GM19455 (cell line): ENCODE measurements around the gene STUM.
"Not testable (repeated sequence)": the region's sequence is repeated elsewhere in the genome, so short reads cannot be mapped to it uniquely, and the experiment has no call there.

Experiments used
- ATAC-seq: cut with Tn5 transposase; IDR thresholded peaks from one replicate; pipeline ENCODE4 v1.9.1; 2021; ENCODE audit not compliant: unreplicated experiment

The STUM gene

DNA sequence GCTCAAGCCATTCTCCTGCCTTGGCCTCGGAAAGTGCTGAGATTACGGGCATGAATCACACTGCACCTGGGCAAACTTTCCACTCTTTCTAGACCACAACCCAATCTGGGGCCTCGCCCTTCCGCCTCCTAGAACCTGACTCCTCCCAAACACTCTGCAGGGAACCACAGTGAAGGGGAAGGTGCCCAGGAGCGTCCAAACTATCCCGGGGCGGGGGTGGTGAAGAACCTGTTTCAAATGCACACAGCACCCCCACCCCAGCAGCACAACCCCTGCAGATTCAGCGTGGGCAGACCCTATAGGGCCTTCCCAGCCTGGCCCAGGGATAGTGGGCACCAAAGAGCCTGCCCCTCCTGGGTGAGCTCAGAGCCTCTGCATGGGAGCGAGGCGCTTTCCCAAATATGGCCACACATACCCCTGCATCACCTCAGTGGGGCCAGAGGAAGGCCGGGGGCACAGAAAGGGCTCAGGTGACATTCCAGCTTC is 86.9 kb downstream of the STUM start:
- ATAC-seq, result no peak

- no peak for ATAC-seq
Measured at GRCh38 chr1:226636847-226637096, 88.2 kb downstream of the STUM start.

GRCh38 chr1:226637147-226637935 is 88.8 kb downstream of the STUM start:
- no peak for ATAC-seq

DNA sequence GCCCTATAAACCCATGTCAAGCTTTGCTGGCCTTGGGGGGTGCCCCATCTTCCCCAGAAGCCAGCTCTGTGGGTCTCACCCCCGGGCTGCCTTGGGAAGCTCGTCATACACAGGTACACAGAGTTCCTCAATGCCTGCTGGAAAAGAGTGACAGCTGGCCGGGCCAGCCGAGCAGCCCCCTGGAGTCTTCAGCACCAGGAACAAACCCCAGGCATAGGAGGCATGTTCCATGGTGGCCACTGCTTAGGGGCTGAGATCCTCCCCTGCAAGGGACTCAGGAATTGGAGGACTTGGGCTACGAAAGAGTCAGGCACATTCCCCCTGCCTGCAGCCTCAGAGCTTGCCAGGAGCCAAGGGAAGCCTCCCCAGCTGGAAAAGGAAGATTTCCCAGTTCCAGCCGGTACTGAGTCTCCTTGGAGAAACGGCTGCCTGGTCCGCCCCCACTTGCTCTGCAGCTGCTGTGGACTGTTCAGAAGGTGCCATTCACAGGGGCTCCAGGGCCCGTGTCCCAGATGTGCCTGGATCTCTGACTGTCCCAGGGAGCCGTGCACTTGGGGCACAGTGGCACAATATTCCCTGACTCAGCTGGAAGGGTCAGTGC is 89.5 kb downstream of the STUM start:
- no peak for ATAC-seq

DNA sequence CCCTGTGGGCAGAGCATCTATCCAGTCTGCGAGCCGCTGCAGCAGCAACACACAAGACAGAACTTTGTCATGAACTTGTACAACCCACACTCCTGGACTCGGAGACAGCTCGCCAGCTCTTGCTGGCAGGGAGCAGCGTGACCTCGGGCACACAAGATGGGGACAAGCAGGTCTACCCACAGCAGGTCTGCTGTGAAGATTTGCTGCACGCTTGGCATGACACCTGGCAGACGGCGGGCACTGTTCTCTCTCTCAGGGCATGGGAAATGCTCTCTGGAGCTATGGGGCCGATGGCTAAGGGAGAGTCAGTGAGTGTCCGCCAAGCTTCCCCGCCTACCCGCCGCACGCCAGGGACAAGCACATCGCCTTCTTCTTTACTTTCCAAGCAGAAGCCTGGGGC is 90.0 kb downstream of the STUM start:
- ATAC-seq, result no peak

GRCh38 chr1:226639206-226639605 is 90.6 kb downstream of the STUM start:
- ATAC-seq, result not testable (repeated sequence)

DNA sequence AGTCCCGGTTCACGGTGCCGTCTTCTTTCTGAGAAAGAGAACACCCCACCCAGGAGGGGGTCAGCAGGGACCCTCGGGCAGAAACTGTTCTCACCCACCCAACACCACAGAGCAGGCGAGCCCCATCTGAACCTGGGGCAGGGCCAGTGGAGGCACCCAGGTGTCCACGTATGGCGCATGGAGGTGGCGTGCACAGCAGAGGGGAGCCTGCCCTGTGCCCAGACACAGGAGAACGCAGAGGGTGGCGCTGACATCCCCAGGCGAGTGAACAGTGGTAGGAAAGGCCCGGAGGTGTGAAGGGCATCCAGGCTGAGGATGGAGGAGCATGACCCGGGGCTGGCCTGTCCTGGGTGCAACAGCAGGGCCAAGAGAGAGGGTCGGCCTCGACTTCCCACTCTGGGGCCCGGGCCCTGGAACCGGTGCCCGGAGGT is 91.1 kb downstream of the STUM start:
- no peak for ATAC-seq

DNA sequence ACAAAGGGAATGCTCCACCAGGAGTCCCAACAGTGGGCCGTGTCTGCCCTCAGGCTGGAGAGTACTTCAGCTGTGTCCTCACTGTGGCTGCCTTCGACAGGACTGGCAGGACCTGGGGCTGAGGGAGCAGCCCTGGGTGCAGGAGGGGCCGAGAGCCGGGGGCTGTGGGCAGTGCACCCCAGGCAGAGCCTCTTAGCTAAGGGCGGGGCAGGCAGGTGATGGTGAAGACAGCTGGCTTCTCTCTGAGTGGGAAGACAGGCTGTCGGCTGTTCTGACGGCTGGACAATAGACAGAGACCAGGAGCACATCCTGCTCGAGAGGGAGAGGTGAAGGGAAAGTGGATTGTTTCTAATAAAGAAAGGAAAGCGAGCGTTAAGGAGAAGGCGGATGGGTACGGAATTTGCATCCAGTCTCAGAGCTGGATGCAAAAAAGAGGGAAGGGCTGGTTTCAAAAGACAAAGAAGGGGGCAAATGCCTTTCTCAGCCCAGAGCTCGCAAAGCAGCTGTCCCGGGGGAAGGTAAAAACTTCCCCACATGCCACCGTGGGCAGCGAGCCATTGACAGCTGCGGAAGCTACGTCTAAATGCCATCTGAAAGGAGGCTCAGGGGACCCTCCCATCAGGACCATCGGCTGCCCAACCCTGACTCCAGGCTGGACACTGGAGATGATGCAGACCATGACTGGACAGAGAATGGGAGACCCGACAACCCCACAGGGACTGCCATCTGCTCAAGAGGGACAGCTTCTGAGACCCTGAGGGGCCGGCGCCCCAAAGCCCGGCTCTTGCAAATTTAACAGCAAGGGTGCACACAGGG is 92.0 kb downstream of the STUM start:
- ATAC-seq, result no peak

GRCh38 chr1:226641671-226642231 is 93.2 kb downstream of the STUM start:
- ATAC-seq, result no peak

DNA sequence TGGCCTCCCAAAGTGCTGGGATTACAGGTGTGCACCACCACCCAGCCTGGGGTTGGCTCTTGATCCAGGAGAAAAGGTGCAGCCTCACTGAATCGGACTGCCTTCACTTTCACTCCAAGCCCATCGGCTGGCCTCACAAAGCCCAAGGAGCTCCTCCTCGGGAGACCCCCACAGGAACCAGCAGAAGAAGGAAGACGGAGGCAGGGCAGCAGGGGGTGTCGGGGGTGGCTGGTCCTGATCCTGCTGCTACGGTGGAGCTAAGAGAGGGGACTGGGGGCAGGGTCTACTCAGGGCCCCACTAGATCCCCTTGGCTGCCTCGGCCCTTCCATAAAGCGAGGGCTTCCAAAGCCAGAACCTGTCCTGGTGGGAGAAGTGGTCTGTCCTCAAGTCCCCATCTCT is 93.9 kb downstream of the STUM start:
- ATAC-seq, result no peak

DNA sequence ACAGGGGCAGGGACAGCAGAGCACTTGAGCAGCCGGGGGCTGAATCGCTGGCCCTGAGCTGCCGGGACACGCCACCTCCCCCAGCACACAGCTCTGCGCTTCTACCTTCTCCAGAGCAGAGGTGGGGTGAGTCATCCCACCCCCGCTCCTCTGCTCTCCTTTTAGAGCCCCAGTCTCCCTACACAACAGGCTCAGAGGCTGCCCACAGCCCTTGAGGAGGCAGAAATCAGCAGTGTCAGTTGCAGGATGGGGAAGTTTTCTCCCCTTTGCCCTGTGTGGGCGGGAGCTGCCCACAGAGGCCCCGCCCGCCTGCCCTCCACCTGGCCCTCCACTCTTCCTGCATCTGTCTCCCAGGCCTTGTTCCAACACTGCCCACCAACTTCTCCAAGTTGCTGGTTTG is 94.6 kb downstream of the STUM start:
- ATAC-seq, result peak; percentile 54

DNA sequence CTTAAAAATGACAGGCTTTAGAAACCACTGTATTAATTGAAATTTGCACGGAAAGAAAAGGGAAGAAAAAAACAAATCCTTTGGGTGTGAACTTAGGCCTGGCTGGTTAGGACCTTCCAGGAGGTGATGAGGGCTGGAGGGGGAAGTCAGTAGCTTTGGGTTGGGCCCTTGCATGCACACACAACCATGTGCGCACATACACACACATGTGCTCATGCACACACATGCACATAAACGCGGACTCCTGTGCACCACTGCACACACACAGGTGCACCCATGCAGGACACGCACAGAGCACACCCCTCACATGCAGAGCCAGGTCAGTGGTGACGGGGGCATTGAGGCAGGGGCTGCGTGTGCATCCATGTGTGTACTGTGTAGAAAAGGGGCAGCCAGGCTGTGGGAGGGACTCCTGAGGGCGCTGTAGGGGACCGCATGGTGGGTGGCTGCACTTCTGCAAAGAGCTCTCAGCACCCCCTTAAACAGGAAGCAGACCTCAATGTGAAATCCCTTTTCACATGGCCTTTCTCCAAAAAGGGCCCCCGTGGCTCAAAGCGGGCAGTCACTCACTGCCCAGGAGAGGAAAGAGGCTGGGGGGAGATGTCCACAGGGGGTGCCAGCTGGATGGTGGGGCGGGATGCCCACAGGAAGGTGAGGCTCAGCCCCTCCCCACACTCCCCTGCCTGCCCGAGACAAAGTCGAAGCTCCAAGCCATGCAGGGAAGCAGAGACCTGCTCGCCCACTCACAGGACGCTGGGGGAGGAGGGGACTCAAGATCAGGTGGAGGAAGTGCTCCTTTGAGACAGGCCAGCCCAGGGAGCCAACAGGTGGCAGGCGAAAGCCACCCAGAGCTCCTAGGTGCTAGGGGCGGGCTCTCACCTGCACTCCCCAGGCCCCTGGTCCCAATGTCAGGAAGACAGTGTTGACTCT is 95.3 kb downstream of the STUM start:
- peak; percentile 58 for ATAC-seq

DNA sequence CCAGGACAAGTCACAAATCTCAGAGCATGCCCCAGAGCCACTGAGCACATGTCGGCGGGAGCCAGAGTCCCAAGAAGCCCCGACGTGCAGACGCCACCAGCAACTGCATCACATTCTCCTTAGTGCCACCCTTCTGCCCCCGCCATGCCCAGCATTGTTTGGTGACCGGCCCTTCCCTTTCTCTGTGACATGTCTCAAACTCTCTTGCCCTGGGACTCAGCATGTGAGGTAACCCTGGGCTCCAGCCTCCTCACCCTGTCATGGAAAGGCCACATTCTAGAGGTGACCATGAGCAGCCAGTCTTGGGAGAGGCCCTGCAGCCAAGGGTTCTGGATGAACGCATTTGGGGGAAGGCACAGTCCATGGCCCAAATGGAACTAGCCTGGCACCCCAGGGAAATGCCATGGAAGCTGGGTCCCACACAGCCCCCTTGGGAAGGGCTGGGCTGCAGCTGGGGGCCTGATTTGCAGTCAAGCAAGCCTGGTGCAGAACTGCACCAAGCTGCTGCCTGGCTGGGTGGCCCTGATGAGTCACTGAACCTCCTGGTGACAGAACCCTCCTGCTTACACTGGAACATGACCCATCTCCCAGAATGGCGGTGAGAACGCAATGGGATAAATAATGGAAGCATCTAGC is 96.1 kb downstream of the STUM start:
- ATAC-seq, result no peak

DNA sequence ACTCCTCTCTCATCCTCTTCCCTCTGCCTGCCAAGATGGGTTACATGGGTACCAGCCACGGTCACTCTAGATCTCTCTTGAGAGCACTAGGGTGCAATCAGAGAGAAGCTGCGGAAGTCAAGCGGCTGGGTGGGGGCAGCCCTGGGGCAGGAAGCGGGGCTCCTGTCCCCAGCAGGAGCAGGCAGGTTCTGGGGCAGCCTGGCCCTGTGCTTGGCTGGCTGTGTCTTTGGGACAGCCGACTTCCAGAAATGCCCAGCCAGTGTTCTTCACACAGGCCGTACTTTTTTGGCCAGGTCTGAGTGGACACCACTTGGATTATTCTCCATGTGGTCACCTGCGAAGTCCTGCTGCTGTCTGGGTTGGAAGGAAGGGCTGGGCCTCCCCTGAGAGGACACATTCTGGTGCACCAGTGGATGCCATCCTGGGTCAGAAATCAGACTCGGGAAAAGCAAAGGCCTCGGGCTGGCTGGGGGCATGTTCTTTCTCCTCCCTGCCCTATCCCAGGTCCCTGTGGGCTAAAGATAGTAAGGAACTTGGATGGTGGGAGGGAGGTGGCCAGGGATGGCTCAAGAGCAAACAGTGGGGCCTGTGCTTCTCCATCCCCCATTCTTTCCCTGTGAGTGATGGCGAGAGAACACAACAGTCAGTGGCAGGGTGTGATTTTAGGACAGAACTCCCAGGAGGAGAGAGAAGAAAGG is 96.9 kb downstream of the STUM start:
- ATAC-seq, result no peak

- no peak for ATAC-seq
Measured at GRCh38 chr1:226646026-226646869, 97.7 kb downstream of the STUM start.

- ATAC-seq, result no peak
Measured at GRCh38 chr1:226646870-226647449, 98.4 kb downstream of the STUM start.

DNA sequence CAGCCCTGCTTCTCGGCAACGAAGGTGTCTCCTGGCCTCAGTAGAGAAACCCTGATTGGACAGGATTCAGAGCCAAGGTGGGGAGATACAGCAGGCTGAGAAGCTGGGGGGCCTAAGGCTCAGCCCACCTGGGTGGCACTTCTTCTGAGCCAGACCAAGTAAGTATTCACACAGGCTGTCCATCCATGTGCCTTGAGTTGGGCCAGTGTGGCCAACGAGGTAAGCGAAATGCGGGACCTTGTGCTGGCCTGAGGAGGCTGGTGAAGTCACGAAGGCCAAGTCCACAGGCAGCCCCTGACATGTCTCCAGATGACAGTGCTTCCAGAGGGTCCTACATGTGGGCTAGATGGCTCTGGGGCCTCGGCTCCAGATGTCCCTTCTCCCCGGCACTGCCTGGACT is 99.2 kb downstream of the STUM start:
- no peak for ATAC-seq

DNA sequence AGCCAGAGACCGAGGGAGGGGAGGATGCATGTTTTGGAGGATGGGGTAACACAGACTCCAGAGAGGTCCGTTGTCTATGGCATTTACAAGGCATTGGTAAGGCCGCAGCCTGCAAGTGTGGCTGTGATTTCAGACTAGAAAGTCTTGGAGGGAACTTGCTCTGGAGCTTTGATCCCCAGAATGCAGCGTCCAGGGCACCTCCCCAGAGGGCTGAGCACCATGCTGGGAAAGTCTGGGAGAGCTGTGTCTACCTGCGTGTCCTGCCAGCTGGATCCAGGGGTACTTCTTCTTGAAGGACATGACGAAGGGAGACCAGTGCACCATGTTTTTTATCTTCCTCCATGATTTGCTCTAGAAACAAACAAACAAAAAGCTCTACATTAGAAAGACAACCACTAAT is 99.9 kb downstream of the STUM start:
- no peak for ATAC-seq
